ENCODE data around the gene FOXP1. TPM values are rescaled to one million over a fixed set of nuclear protein-coding genes. Genes with fewer than 3 reads are reported as not detected.

FOXP1 gene
- total RNA-seq, 1 donor from 2014 or later = 26.1 TPM

DNA sequence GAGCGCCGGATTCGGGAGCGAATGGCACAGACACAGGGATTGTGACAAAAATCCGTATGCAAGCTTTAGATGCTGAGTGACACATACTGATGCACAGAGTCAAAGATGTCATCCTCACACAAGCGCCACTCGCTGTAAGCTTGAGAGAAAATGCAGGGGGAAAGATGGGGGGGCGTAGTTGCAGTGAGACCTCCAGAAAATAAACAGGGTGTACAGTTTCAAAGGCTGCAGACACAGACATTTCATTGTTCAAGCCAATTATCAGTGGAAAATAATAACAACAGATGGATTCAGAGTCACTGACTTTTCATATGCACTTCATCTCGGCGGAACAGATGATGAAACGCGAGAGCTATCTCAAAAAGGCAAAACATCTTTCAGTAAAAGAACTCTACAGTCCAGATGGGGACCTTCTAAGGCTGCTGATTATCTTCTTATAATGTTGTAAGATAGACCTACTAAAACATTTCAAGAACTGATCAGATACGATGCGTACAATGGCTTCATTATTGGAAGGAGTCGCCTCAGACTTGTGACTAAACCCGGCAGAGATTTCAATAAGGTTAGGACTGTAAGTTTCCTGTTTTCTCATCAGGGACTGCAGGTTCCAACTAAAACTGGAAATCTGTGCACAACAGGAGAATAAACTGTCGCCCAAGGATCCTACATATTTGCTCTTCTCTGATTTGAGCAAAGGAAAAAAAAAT is 275.4 kb downstream of the FOXP1 start:
- no peak overlapping the region for H3K4me3 ChIP-seq (ENCODE audit: low read depth, low read length)

DNA sequence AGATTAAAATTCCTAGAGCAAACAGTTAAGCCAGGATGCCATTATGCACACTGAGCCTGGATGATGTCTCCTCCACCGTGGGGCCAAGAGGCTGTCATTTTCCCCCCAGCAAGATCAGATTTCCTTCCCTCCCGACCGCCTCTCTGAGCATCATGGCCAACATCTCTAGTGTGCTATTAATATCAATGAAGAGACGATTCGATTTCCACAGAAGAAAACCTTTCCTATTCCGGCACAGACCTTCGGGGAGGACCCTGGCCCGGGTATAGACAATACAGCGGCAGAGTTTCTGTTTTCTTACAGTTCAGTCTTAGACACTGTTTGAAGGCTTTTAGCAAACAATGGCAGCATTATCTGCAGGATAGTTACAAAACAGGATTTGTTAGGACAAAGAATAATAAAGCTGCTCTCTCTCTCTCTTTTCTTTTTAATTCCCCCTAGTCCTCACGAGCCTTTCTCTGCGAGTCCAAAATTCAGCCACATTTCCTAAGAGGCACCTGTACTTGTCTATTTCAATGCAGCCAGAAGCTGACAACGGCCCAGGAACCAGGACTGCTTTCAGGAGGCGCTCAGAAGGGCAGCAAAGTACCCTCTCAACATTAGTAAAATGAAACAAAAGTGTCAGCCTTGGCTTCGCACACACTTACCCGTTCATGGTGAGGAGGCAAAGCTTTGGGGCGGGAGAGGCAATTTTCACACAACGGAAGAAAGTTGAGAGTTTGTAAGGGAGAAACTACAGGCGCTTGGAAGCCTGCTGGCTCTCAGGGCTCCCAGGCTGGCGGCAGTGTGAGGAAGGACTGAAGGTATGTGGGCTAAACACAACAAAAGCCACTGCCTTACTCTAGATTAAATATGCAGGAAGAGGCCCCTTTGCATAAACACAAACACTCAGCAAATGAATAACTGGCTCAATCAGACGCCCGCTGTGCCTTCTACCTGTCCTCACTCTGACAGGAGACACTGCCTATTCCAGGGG is 278.0 kb downstream of the FOXP1 start:
- peak overlapping the region; percentile 54 for H3K4me3 ChIP-seq (ENCODE audit: low read depth, low read length)
- TF ChIP-seq, protein P1, sequence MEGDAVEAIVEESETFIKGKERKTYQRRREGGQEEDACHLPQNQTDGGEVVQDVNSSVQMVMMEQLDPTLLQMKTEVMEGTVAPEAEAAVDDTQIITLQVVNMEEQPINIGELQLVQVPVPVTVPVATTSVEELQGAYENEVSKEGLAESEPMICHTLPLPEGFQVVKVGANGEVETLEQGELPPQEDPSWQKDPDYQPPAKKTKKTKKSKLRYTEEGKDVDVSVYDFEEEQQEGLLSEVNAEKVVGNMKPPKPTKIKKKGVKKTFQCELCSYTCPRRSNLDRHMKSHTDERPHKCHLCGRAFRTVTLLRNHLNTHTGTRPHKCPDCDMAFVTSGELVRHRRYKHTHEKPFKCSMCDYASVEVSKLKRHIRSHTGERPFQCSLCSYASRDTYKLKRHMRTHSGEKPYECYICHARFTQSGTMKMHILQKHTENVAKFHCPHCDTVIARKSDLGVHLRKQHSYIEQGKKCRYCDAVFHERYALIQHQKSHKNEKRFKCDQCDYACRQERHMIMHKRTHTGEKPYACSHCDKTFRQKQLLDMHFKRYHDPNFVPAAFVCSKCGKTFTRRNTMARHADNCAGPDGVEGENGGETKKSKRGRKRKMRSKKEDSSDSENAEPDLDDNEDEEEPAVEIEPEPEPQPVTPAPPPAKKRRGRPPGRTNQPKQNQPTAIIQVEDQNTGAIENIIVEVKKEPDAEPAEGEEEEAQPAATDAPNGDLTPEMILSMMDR (conservative IDR thresholded peaks at IDR 0.05; ENCODE audit: low read depth, low read length) = no peak
- DNase-seq (ENCODE audit: low read depth) = no peak

More for the DNA sequence above, 275.4 kb downstream of the FOXP1 start:
- no peak for DNase-seq (ENCODE audit: low read depth)
- TF ChIP-seq, protein P1 (conservative IDR thresholded peaks at IDR 0.05; ENCODE audit: low read depth, low read length) = no peak

DNA sequence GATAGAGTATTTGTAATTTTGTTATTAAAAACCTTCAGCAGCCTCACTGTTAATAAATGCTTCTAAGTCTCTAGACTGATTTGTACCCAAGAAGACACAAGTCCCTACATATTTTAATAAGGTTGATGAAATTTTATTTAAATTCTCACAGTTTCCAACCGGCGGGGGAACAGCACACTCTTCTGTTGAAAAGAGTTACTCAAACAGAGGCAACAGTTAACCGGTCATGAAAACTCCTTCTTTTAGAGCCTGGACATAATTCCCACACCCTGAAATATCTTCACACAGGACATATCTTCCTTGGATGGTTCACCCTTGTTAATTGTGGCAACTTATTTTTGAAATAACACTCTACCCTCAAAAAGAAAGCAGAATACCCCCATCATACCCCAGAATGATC is 278.8 kb downstream of the FOXP1 start:
- no peak for DNase-seq (ENCODE audit: low read depth)
- peak overlapping the region; percentile 54 for H3K4me3 ChIP-seq (ENCODE audit: low read depth, low read length)
- TF ChIP-seq, protein P1 (conservative IDR thresholded peaks at IDR 0.05; ENCODE audit: low read depth, low read length) = peak; percentile 61

DNA sequence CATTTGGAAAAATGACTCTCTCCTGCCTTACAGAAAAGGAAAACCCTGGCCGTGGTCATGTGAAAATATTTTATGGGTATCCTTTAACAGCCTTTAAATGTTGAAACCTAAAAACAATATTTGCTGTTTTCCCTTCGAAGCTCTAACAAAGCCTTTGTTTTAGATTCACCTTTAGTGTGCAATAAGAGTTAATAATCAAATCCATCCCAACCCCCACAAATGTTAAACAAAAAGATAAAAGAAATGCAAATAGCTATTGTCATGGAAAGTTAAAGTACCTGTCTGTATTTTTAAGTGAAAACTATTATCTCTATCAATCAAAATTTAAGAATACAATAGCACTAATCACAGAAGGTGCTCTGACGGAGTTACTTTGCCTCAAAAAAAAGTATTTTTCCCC is 279.3 kb downstream of the FOXP1 start:
- no peak overlapping the region for H3K4me3 ChIP-seq (ENCODE audit: low read depth, low read length)
- TF ChIP-seq, protein P1 (conservative IDR thresholded peaks at IDR 0.05; ENCODE audit: low read depth, low read length) = no peak
- DNase-seq (ENCODE audit: low read depth) = no peak

DNA sequence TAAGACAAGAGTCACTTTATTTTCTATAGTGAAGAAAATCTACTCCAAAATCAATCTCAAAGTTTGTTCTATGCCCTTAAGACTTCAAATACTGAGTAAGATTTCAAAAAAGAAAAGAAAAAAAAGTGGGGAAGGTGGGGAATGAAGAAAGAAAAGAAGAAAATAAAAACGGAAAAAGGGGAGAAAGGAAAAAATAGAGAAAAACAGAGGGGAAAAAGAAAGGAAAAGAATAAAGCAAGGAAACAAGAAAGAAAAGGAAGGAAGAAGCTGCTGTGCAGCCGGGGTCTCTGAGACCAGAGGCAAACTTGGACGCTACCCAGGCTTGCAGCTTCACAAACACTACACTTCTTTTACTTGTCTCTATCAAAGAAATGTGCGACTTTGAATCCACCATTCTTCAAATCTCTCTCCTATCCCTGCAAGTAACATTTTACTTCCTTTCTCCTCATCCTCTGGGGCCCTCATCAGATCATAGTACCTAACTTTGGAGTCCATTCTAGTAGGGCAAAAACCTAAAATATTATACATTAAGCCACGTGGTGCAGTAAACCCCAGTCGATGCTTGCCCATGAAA is 279.8 kb downstream of the FOXP1 start:
- TF ChIP-seq, protein P1 (conservative IDR thresholded peaks at IDR 0.05; ENCODE audit: low read depth, low read length) = no peak
- no peak for DNase-seq (ENCODE audit: low read depth)
- no peak overlapping the region for H3K4me3 ChIP-seq (ENCODE audit: low read depth, low read length)

DNA sequence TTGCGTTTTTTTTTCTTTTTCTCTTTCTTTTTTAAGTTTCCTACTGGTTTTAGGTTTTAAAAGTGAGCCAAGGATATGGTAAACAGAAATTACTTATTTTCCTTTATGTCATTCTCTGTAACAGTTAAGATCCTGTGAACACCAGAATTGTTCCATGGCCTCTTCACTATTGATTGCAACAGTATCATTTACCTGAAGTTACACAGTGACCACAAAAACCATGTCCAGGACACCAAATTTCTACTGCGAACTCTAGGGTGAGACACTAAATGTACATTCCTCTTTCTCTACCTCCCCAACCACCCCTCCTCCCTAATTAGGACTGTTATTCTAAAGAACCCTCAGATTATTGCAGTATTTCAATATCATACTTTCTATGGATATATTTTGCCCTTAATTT is 280.9 kb downstream of the FOXP1 start:
- TF ChIP-seq, protein P1 (conservative IDR thresholded peaks at IDR 0.05; ENCODE audit: low read depth, low read length) = no peak
- no peak for DNase-seq (ENCODE audit: low read depth)
- H3K4me3 ChIP-seq (ENCODE audit: low read depth, low read length) = no peak overlapping the region
